Peyer's patch (tissue), 4 donors: ENCODE results near the gene APOBEC4.

ENCODE experiments used
- POLR2A ChIP-seq, 2 donors: fragments of 450-650 bp; IDR thresholded peaks; one replicate each; pipeline ENCODE4 v1.5.1; 2017; ENCODE audit warnings: antibody characterized with exemption in 2 of 2, mild to moderate bottlenecking in 2 of 2, moderate library complexity in 2 of 2
- TF ChIP-seq, protein P1 (sequence below), 6 experiments: fragments of 450-650 bp in 4 of 6; fragments of 200-600 bp in 2 of 6; sonication (generic) in 1 of 6; IDR thresholded peaks; one replicate each; pipeline ENCODE4 v1.5.1; 2017 to 2019; ENCODE audit warnings: antibody characterized with exemption in 6 of 6, mild to moderate bottlenecking in 3 of 6, moderate library complexity in 1 of 6

DNA sequence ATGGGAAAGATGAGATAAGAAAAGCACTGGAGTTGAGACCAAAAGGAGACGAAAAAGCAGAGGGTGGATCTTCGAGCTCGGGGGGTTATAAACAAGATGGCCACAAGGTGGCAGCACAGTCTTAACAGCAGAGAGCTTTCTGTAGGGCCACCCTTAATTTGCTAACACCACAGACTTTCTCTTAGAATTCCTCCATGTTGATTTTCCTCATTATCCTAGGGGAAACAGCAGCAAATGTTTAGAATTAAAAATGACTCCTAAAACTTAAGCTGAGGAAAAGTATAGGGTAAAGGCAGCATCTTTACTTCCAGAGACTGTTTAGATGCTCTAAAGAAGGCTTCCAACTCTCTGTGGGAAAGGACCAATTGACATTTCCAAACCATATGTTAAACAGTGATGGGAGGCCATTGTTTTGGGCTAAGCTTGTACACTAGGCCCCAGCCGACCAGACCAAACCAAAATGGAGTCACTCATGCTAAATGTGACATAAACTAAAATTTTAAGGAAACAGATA, 2.5 kb upstream of the APOBEC4 start:
- TF ChIP-seq, protein P1, sequence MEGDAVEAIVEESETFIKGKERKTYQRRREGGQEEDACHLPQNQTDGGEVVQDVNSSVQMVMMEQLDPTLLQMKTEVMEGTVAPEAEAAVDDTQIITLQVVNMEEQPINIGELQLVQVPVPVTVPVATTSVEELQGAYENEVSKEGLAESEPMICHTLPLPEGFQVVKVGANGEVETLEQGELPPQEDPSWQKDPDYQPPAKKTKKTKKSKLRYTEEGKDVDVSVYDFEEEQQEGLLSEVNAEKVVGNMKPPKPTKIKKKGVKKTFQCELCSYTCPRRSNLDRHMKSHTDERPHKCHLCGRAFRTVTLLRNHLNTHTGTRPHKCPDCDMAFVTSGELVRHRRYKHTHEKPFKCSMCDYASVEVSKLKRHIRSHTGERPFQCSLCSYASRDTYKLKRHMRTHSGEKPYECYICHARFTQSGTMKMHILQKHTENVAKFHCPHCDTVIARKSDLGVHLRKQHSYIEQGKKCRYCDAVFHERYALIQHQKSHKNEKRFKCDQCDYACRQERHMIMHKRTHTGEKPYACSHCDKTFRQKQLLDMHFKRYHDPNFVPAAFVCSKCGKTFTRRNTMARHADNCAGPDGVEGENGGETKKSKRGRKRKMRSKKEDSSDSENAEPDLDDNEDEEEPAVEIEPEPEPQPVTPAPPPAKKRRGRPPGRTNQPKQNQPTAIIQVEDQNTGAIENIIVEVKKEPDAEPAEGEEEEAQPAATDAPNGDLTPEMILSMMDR (IDR thresholded peaks at IDR 0.05): peak; percentile 63 to 89 (median 84)
- no peak for TF ChIP-seq POLR2A (IDR thresholded peaks at IDR 0.05)
